Osteocyte (in vitro differentiated cells): ENCODE data around the gene ATP6V0D1. TPM values are rescaled to one million over a fixed set of nuclear protein-coding genes. Genes with fewer than 3 reads are reported as not detected.

ENCODE experiments used
- DNase-seq: peaks from one replicate; pipeline ENCODE4 v3.0.0; 2021; ENCODE audit warnings: mixed read lengths; ENCODE audit not compliant: unreplicated experiment; ENCODE audit errors: extremely low spot score
- H3K27ac Mint-ChIP-seq: one replicate; pipeline ENCODE4 v1.8.0; 2021; ENCODE audit warnings: mild to moderate bottlenecking, mixed read lengths; ENCODE audit not compliant: unreplicated experiment
- H3K27me3 Mint-ChIP-seq: one replicate; pipeline ENCODE4 v1.8.0; 2021; ENCODE audit warnings: mixed read lengths; ENCODE audit not compliant: unreplicated experiment
- H3K36me3 Mint-ChIP-seq: one replicate; pipeline ENCODE4 v1.8.0; 2021; ENCODE audit warnings: mixed read lengths; ENCODE audit not compliant: unreplicated experiment
- H3K4me1 Mint-ChIP-seq: one replicate; pipeline ENCODE4 v1.8.0; 2021; ENCODE audit warnings: mixed read lengths; ENCODE audit not compliant: unreplicated experiment
- H3K4me3 Mint-ChIP-seq: one replicate; pipeline ENCODE4 v1.8.0; 2021; ENCODE audit warnings: mild to moderate bottlenecking, moderate library complexity, mixed read lengths; ENCODE audit not compliant: unreplicated experiment
- H3K9me3 Mint-ChIP-seq: one replicate; pipeline ENCODE4 v1.8.0; 2021; ENCODE audit warnings: mixed read lengths; ENCODE audit not compliant: unreplicated experiment
- CTCF ChIP-seq: fragments of 200-600 bp; sonication (generic); IDR thresholded peaks from 2 replicates; pipeline ENCODE4 v1.5.0; 2021; ENCODE audit warnings: antibody characterized with exemption, mild to moderate bottlenecking, moderate library complexity
- total RNA-seq: library from RNA; stranded (reverse); gene quantifications from 2 replicates; pipeline ENCODE4 v1.2.1, GENCODE V29; 2021

ATP6V0D1 gene
- total RNA-seq, 1 donor from 2014 or later: 116 TPM

DNA sequence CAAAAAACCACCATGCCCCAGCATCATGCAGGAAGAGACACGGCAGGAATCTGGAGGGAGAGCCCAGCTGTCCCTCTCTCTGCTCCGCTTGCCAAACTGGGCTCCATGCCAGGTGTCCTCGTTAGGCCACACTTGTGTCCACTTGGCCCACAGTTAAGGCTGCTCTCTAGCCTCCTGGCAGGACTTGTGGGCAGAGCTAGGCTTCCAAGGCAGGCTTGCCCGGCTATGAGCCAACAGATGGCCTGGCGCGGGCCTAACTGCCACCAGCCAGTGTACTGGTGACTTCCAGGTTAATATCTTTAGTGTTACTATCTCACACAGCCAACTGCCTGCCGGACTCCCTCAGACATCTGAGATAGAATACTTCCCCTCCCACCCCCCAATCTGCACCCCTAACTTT is 10.6 kb downstream of the ATP6V0D1 start:
- Mint-ChIP-seq H3K27ac (no peak overlapping the region), H3K4me3 (no peak overlapping the region), H3K4me1 (peaks cover 20% of the 10 kb centered on the region), H3K9me3 (no peaks in the 10 kb centered on the region), H3K27me3 (no peaks in the 10 kb centered on the region), H3K36me3 (peaks cover 3% of the 10 kb centered on the region)
- no peak for TF ChIP-seq CTCF
- no peak for DNase-seq

GRCh38 chr16:67468731-67469130 is 12.2 kb downstream of the ATP6V0D1 start:
- no peak overlapping the region for H3K27ac Mint-ChIP-seq
- no peak overlapping the region for H3K4me3 Mint-ChIP-seq
- no peaks in the 10 kb centered on the region for H3K9me3 Mint-ChIP-seq
- no peaks in the 10 kb centered on the region for H3K36me3 Mint-ChIP-seq
- DNase-seq: no peak
- H3K27me3 Mint-ChIP-seq: no peaks in the 10 kb centered on the region
- H3K4me1 Mint-ChIP-seq: peaks cover 26% of the 10 kb centered on the region
- no peak for TF ChIP-seq CTCF

- Mint-ChIP-seq H3K27me3 (no peaks in the 10 kb centered on the region), H3K36me3 (no peaks in the 10 kb centered on the region), H3K4me3 (no peak overlapping the region), H3K4me1 (peaks cover 41% of the 10 kb centered on the region), H3K27ac (peak overlapping the region; percentile 27), H3K9me3 (no peaks in the 10 kb centered on the region)
- no peak for TF ChIP-seq CTCF
- DNase-seq: no peak
These were observed 14.4 kb downstream of the ATP6V0D1 start for GRCh38 chr16:67466581-67466980.

DNA sequence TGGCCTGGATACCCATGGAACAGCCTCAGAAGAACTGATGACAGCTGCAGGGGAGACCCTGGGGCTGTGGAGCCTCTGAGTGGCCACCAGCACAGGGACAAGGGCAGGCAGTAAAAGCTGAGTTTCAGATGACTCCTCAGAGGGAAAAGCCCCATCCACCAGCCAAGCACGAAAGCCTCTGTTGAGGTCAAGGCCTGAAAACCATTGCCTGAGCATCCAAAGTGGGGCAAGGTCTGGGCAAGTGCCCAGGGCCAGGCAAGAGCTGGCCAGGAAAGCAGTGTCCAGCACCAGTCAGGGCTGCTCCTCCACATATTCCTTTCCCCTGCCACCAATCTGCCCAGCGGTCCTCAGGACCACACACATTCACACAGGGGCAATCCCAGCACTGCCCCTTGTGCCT is 16.4 kb downstream of the ATP6V0D1 start:
- H3K4me3 Mint-ChIP-seq: no peak overlapping the region
- DNase-seq: no peak
- H3K27me3 Mint-ChIP-seq: no peaks in the 10 kb centered on the region
- no peaks in the 10 kb centered on the region for H3K36me3 Mint-ChIP-seq
- TF ChIP-seq CTCF: no peak
- H3K27ac Mint-ChIP-seq: no peak overlapping the region
- H3K9me3 Mint-ChIP-seq: no peaks in the 10 kb centered on the region
- H3K4me1 Mint-ChIP-seq: peaks cover 52% of the 10 kb centered on the region

- Mint-ChIP-seq H3K27ac (peak overlapping the region; percentile 42), H3K27me3 (no peaks in the 10 kb centered on the region), H3K4me1 (peaks cover 61% of the 10 kb centered on the region), H3K36me3 (no peaks in the 10 kb centered on the region), H3K9me3 (no peaks in the 10 kb centered on the region), H3K4me3 (no peak overlapping the region)
- DNase-seq: no peak
- TF ChIP-seq CTCF: no peak
These were observed 17.3 kb downstream of the ATP6V0D1 start for GRCh38 chr16:67463691-67464090.
